Stimulated activated CD4-positive, alpha-beta T cell treated with anti-CD3 and anti-CD28 coated beads, Interleukin-12 subunit alpha, Interleukin-12 subunit beta, amount 100 ng/mL, for 4 hours (primary cell): ENCODE data around the gene PBXIP1.
"Not testable (repeated sequence)": the region's sequence is repeated elsewhere in the genome, so short reads cannot be mapped to it uniquely, and the experiment has no call there.

Experiments
- DNase-seq: peaks from one replicate; pipeline ENCODE4 v3.0.0-alpha.2; 2020

The PBXIP1 gene

DNA sequence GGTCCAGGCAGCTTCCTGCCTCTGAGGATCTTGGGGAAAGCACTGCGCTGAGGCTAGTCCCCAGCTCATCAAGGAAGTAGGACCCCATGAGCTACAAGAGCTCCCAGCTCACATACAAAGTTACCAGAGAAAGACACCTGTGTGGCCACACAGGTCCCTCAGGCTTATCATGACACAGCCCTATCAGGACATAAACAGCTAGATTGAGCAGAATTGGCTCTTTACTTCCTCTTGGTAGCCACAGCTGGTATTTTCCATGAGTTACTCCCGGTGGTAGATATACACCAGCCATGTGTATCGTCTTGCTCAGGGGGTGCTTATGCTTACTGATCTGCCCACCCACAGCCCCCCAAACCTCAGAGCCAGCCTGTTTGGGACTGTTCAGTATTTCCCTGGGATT, 38.7 kb upstream of the PBXIP1 start:
- no peak for DNase-seq

- DNase-seq: no peak
Measured at GRCh38 chr1:154994269-154994587, 38.3 kb upstream of the PBXIP1 start.

DNA sequence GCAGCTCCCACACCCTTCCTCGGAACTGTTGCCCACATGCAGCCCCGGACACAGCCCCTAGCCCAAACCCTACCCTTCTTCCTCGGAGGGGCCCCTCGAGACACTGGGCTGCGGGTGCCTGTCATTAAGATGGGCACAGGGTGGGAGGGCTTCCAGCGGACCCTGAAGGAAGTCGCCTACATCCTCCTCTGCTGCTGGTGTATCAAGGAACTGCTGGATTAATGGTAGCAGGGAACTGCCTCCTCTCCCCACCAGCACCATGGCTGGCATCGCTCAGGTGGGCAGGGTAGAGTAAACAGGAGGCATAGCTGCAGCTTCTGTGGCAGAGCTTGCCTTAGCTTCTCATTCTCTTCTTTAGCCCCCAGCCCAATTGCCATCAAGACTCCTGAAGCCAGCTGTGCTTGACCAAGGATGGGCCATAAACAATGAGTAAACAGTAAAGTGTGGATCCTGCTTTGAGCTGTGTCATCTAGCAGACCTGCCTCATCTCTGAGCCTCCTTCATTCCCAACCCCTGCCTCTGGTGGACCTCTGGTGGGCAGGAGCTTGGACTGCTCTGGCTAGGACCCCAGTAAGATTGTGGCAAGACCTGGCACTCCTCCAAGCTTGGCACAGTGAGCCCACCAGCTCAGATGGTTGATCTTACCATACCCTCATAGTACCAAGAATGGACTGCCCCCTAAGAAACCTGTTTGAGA, 37.8 kb upstream of the PBXIP1 start, which contains the start of gene LENEP:
LENEP (plus strand) TSS at position 15 of the 697 bp plus-strand sequence; CDS start at position 37, 22 bp downstream.
- DNase-seq: no peak

DNA sequence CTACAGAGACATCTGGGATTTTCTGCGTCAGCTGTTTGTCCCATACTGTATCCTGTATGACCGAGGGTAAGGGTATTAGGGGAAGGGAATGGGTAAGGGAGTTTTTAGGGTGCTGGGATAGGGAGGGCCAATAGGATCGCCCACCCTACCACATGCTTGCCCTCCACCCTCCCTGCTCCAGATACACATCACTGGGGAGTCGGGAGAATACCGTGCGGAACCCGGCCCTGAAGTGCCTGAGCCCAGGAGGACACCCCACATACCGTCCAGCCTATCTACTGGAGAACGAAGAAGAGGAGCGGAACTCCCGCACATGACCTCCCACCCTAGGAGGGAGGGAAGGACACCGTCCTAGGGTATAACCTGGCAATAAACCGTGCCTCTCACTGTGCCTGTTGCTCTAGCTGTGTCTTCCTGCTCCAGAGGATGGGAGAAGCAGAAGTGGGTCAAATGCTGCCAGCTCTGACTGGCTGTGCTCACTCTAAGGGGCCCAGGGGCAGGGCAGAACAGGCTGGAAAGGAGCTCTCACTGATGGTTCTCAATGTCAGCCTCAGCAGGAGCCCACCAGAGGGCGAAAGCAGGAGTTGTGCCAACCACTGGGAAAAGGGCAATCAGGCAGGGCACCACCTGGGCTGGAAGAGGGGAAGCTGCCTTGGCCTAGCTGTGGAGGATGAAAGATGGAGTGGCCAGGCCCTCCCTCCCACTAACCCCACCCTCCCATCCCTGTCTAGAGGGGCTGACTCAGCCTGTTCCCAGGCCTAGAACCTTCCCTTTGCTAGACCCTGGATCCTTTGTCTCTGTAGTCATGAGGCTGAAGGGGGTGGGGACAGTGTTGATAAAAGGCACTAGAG, 37.0 kb upstream of the PBXIP1 start:
- no peak for DNase-seq

GRCh38 chr1:154990276-154990675, 34.4 kb upstream of the PBXIP1 start:
- no peak for DNase-seq

DNA sequence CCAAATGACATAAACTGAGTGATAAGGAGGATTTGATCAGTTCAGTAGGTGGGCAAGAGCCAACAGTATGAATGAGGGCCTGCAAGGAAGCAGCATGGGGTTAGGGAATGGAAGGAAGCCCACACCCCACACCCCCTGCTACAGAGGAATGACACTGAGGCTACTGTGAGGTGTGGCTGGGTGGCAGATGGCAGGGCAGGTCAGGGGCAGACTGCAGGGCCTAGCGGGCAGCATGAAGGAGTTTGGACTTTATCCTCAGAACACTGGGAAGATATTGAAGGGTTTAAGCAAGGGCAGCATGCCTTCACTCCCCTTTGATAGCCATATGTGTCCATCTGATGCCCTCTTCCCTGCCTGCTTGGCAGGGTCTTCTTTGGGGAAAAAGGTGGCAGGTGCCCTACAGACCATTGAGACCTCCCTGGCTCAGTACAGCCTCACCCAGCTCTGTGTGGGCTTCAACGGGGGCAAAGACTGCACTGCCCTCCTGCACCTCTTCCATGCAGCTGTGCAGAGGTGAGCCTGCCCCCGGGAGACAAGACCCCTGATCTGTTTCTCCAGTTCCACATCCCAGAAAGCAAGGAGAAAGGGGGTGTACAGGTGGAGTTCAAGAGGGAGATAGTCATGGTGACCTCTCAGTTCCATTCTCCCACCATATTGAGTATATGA, 33.4 kb upstream of the PBXIP1 start:
- no peak for DNase-seq

DNA sequence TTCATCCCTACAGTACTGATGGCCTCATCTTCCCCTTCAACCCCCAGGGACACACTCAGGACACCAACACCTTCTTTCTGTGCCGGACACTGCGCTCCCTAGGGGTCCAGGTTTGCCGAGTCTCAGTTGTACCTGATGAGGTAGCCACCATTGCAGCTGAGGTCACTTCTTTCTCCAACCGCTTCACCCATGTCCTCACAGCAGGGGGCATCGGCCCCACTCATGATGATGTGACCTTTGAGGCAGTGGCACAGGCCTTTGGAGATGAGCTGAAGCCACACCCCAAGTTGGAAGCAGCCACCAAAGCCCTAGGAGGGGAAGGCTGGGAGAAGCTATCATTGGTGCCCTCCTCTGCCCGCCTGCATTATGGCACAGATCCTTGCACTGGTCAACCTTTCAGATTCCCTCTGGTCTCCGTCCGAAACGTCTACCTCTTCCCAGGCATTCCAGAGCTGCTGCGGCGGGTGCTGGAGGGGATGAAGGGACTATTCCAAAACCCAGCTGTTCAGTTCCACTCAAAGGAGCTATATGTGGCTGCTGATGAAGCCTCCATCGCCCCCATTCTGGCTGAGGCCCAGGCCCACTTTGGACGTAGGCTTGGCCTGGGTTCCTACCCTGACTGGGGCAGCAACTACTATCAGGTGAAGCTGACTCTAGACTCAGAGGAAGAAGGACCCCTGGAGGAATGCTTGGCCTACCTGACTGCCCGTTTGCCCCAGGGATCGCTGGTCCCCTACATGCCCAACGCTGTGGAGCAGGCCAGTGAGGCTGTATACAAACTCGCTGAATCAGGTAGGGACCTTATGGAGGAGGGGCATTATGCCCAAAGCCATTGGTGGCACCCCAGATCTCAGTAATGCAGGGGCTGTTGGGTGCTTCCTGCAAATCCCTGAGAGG, 32.4 kb upstream of the PBXIP1 start:
- no peak for DNase-seq

GRCh38 chr1:154987326-154987725, 31.4 kb upstream of the PBXIP1 start:
- DNase-seq: no peak

DNA sequence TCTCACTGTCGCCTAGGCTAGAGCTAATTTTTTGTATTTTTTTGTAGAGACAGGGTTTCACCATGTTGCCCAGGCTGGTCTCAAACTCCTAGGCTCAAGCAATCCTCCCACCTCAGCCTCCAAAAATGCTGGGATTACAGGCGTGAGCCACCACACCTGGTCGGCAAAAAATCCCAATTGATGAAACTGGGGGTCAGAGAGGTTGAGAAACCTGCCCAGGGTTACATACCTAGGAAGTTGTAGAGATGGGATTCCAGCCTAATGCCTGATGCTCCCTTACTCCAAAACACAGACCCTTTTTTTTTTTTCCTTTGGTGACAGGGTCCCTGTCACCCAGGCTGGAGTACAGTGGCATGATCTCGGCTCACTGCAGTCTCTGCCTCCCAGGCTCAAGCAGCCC, 30.8 kb upstream of the PBXIP1 start:
- not testable (repeated sequence) for DNase-seq

GRCh38 chr1:154983776-154984466, 28.0 kb upstream of the PBXIP1 start:
- peak; percentile 11 for DNase-seq

DNA sequence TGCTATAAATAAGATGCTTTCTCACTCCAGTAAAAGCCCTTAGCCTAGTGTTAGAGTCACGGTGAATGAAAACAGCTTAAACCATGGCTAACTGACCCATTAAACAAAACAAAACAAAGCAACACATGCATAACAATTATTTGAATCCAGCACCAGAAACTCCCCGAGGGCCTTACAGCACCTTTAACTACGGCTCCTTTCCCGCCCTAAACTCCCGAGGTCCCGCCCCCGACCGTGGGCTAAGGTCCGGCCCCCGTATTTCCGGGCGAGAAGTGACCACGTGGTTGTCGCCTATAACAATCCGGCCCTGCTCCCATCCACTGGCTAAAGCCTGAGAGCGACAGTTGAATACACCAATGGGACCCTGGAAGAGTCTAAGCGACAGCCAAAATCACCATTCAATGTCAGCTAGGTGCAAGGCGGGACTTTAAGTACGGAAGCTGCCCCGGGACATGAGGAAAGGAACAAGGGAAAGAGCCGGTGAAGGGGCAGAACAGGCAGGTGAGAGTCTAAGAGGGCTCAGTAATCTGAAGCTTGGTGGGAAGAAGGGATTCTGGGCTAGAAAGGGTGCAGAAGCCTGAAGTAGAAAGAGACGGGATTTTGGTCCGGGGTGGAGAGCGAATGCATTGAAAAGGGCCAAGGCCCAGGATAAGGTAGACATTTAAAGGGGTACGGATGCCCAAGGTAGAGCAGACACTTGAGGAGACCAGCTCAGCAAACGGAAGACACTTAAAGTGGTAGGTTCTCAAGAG, 27.2 kb upstream of the PBXIP1 start, which contains the start of gene FLAD1:
FLAD1 (plus strand) TSS at position 448 of the 752 bp plus-strand sequence. CDS start 351 bp downstream, outside the sequence.
- peak; percentile 90 for DNase-seq

- no peak for DNase-seq
Measured at GRCh38 chr1:154982341-154982740, 26.4 kb upstream of the PBXIP1 start.

DNA sequence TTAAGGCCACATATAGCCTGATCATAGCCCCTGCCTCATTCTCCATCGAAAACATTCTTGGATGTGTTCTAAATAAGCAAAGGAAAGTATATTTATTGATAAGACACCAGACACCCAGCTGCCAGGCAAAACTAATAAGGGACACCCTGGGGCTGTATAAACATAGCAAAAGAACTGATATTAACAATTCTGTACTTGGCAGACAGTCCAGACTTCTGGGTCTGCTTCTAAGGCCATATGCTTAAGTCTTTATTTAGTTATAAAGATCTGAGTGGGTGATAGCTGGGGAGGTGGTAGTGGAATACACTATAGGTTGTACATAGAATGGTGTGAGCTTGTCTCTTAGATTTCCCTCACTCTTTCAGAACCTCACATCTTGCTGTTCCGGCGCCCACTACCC, 22.5 kb upstream of the PBXIP1 start:
- no peak for DNase-seq

DNA sequence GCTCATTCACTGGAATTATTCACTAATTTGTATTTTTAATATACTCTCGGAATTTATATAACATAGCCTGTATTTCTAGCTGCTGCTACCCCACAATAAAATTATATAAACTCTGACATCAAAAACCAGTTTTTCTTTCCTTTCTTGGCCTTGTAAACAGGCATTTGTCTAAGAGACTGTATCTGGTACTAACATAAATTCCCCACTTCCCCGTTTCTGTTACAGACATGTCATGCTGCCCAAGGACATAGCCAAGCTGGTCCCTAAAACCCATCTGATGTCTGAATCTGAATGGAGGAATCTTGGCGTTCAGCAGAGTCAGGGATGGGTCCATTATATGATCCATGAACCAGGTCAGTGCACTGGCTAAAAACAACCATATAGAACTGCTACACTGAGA, 21.9 kb upstream of the PBXIP1 start:
- DNase-seq: not testable (repeated sequence)

- DNase-seq: peak; percentile 55
Measured at GRCh38 chr1:154975409-154976059, 19.6 kb upstream of the PBXIP1 start.

DNA sequence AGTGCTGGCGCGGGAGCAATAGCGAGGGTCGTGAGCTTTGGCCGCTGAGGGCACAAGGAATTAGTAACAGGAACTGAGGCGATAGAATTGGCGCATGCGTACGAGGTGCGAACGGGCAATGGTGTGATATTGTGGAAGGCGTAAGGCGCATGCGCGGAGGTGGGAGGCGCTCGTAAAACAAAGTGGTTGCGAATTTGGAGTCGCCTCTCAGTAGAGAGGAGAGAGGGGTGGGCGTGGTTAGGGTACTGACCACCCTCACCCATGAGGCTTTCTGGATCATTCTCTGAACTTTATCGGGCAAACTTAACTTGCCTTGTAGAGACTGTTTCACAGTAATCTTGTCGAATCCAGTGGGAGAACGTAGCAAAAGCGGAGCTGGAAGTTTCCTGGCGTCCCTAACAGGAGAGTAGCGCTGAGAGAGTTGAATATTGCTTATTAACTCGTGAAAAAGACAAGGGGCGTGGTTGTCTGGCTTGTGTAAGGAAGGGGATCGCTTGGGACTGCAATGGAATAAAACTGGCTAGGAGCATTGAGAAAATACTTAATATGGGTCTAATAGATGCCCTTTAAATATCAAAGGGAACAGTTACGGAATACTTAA, 19.0 kb upstream of the PBXIP1 start:
- peak; percentile 90 for DNase-seq

DNA sequence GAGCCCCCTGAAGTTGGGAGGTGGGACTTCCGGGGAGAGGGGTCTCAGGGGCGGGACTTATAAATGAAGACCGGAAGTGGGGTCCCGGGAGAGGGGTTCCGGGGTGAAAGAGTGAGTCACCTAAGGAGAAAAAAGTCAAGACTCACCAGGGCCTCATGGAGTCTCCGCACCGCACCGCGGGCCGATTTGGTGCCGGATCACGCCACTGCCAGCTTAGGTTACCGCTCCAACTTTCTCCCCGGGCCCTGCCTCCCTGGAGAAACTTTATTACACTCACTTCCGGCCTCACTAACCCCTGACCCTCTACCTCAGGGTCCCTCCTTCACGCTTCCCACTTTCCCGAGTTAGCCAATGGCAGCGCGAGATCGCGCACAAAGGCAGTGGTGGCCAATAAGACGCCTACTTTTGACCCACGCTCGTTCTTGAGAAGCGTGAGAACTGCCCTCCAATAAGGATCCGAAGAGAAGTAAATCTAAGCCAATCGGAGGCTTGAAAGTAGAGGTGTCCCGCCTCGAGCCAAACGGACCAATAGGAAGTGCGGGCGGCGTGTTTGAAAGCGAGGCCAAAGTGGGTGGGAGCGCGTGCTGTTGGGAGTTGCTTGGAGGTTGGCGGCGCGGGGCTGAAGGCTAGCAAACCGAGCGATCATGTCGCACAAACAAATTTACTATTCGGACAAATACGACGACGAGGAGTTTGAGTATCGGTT, 18.4 kb upstream of the PBXIP1 start, which contains the start of gene CKS1B:
CKS1B (plus strand) TSS at position 580 of the 706 bp plus-strand sequence; CDS start at position 645, 65 bp downstream.
- DNase-seq: peak; percentile 89

GRCh38 chr1:154973344-154974101, 17.6 kb upstream of the PBXIP1 start:
- DNase-seq: peak; percentile 90
